NCI-H128 (cell line): Measurements from ENCODE around the gene HESX1.

Experiments used
- DNase-seq: peaks from one replicate; lab custom pipeline; 2025; ENCODE audit not compliant: unreplicated experiment; lab: John Stamatoyannopoulos, UW

The HESX1 gene

GRCh38 chr3:57169108-57169507 is 30.7 kb downstream of the HESX1 start:
- DNase-seq: no peak

GRCh38 chr3:57168151-57168550 is 31.6 kb downstream of the HESX1 start:
- DNase-seq: no peak

GRCh38 chr3:57166660-57167059 is 33.1 kb downstream of the HESX1 start:
- DNase-seq: no peak

GRCh38 chr3:57165641-57166040 is 34.1 kb downstream of the HESX1 start:
- no peak for DNase-seq

- peak; percentile 19 for DNase-seq
These were observed 34.9 kb downstream of the HESX1 start, which contains the start of gene IL17RD for GRCh38 chr3:57164657-57165573. Gene IL17RD, minus strand, starts transcription at chr3:57165353. Its CDS starts 67 bp downstream, at chr3:57165286.

- no peak for DNase-seq
These were observed 35.5 kb downstream of the HESX1 start for GRCh38 chr3:57164217-57164656.

- DNase-seq: no peak
These were observed 36.0 kb downstream of the HESX1 start for GRCh38 chr3:57163751-57164150.

GRCh38 chr3:57161915-57162314 is 37.9 kb downstream of the HESX1 start:
- DNase-seq: no peak

- no peak for DNase-seq
These were observed 38.8 kb downstream of the HESX1 start for GRCh38 chr3:57160765-57161538.

- DNase-seq: no peak
These were observed 39.6 kb downstream of the HESX1 start for GRCh38 chr3:57160076-57160764.

- DNase-seq: no peak
These were observed 40.7 kb downstream of the HESX1 start for GRCh38 chr3:57158813-57159738.

GRCh38 chr3:57158325-57158724 is 41.5 kb downstream of the HESX1 start:
- DNase-seq: no peak

- no peak for DNase-seq
These were observed 42.2 kb downstream of the HESX1 start for GRCh38 chr3:57157545-57157944.

GRCh38 chr3:57155310-57155643 is 44.5 kb downstream of the HESX1 start:
- no peak for DNase-seq

- DNase-seq: no peak
These were observed 45.1 kb downstream of the HESX1 start for GRCh38 chr3:57154470-57155309.

- DNase-seq: no peak
These were observed 47.3 kb downstream of the HESX1 start for GRCh38 chr3:57152151-57153143.

- no peak for DNase-seq
These were observed 48.0 kb downstream of the HESX1 start for GRCh38 chr3:57151749-57152148.

- no peak for DNase-seq
These were observed 48.7 kb downstream of the HESX1 start for GRCh38 chr3:57151021-57151449.
